ENCODE results near the gene AIMP1.

AIMP1 gene

GRCh38 chr4:106297245-106298035, 18.9 kb upstream of the AIMP1 start:
- TF ChIP-seq RAD21 (IDR thresholded peaks at IDR 0.05; ENCODE audit: low read depth) = no peak
- TF ChIP-seq EGR1 (IDR thresholded peaks at IDR 0.05) = no peak

GRCh38 chr4:106299977-106300376, 16.4 kb upstream of the AIMP1 start:
- no peak for TF ChIP-seq REST (IDR thresholded peaks at IDR 0.05; ENCODE audit: low read depth)
- no peak for TF ChIP-seq RAD21 (IDR thresholded peaks at IDR 0.05; ENCODE audit: low read depth)
- TF ChIP-seq YY1 (IDR thresholded peaks at IDR 0.05; ENCODE audit: low read depth) = no peak

DNA sequence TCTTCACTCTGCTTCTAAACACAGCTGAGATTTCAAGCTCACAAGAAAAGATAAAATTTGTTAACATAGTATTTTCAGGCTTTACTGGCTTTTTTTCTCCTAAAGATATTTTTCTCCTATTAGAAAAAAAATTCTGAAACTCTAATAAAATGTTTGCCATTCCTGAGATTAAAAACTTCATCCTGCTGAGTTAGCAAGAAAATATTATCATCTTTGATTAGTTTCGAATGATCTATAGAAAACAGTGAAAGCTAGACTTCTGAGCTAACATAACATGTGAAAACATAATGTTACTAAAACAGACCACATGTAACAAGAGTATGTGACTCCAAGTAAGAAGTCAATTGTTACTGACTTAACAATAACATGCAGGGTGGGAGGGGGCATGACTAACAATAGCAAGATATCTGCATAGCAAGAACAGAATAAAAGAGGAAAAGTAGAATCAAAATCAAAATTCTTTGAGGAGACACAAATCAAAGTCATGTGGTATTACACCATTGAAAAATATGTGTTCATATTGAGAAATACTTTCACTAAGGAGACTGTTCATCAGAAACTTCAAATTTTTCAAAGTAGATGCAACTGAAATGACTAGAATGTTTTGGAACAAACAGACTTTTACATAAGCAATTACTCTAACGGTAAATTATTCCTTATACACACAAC, 14.8 kb upstream of the AIMP1 start:
- no peak for TF ChIP-seq FOXM1 (IDR thresholded peaks at IDR 0.05; ENCODE audit: borderline replicate concordance, low read depth)
- no peak for TF ChIP-seq CREB1 (IDR thresholded peaks at IDR 0.05; ENCODE audit: low read depth)
- no peak for TF ChIP-seq CEBPB (IDR thresholded peaks at IDR 0.05)
- no peak for TF ChIP-seq EP300 (IDR thresholded peaks at IDR 0.05; ENCODE audit: borderline replicate concordance)
- TF ChIP-seq NFIC (IDR thresholded peaks at IDR 0.05) = no peak
- TF ChIP-seq TAF1 (IDR thresholded peaks at IDR 0.05; ENCODE audit: low read depth) = no peak
- no peak for TF ChIP-seq TCF12 (IDR thresholded peaks at IDR 0.05; ENCODE audit: low read depth)
- TF ChIP-seq RAD21 (IDR thresholded peaks at IDR 0.05; ENCODE audit: low read depth) = no peak
- no peak for TF ChIP-seq TEAD4 (IDR thresholded peaks at IDR 0.05)
- TF ChIP-seq, protein P1, sequence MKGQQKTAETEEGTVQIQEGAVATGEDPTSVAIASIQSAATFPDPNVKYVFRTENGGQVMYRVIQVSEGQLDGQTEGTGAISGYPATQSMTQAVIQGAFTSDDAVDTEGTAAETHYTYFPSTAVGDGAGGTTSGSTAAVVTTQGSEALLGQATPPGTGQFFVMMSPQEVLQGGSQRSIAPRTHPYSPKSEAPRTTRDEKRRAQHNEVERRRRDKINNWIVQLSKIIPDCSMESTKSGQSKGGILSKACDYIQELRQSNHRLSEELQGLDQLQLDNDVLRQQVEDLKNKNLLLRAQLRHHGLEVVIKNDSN (IDR thresholded peaks at IDR 0.05) = no peak
- TF ChIP-seq, protein P2, sequence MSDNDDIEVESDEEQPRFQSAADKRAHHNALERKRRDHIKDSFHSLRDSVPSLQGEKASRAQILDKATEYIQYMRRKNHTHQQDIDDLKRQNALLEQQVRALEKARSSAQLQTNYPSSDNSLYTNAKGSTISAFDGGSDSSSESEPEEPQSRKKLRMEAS (IDR thresholded peaks at IDR 0.05) = no peak
- no peak for TF ChIP-seq YY1 (IDR thresholded peaks at IDR 0.05; ENCODE audit: low read depth)
- no peak for TF ChIP-seq EGR1 (IDR thresholded peaks at IDR 0.05)
- TF ChIP-seq ZBTB7A (IDR thresholded peaks at IDR 0.05; ENCODE audit: low read depth) = no peak
- no peak for TF ChIP-seq REST (IDR thresholded peaks at IDR 0.05; ENCODE audit: low read depth)

GRCh38 chr4:106302062-106302438, 14.3 kb upstream of the AIMP1 start:
- no peak for TF ChIP-seq RAD21 (IDR thresholded peaks at IDR 0.05; ENCODE audit: low read depth)

DNA sequence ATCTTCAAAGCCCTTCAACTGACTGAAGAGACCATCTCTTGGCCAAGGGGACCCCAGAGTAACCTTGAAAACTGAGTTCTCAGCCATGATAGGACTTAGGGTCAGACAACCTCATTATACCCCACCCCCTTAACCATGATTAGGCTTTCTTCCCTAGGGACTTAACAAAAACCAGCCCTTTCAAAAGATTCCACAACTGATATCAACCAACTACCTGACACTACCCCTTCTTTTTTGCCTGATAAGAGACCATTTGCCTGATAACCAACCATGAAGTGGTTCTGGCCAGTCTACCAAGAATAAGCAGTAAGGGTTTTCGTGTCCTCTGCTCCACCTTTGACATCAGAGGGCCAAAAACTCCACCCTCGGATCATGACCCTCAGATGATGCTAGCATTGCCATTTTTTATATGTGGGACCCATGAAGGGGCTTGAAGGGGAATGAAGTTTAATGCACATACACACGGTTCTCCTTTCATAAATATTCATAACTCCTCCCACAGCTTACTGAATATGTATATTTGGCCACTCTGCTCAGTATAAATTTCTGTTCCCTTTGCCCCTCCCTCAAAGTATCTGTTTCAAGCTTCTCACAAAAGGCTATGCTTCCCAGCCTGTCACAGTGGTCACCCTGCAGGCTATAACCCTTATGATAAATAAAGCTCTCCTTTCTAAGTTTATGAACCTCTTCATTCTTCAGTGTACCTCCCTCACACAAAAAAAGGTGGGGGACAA, 12.6 kb upstream of the AIMP1 start:
- no peak for TF ChIP-seq REST (IDR thresholded peaks at IDR 0.05; ENCODE audit: low read depth)
- TF ChIP-seq CREB1 (IDR thresholded peaks at IDR 0.05; ENCODE audit: low read depth) = no peak
- TF ChIP-seq NFIC (IDR thresholded peaks at IDR 0.05) = no peak
- TF ChIP-seq TAF1 (IDR thresholded peaks at IDR 0.05; ENCODE audit: low read depth) = no peak
- TF ChIP-seq, protein P1 (IDR thresholded peaks at IDR 0.05) = no peak
- no peak for TF ChIP-seq CEBPB (IDR thresholded peaks at IDR 0.05)
- no peak for TF ChIP-seq TEAD4 (IDR thresholded peaks at IDR 0.05)
- no peak for TF ChIP-seq EGR1 (IDR thresholded peaks at IDR 0.05)
- no peak for TF ChIP-seq TCF12 (IDR thresholded peaks at IDR 0.05; ENCODE audit: low read depth)
- no peak for TF ChIP-seq ZBTB7A (IDR thresholded peaks at IDR 0.05; ENCODE audit: low read depth)
- TF ChIP-seq RAD21 (IDR thresholded peaks at IDR 0.05; ENCODE audit: low read depth) = no peak

All from Ishikawa (cell line).